ENCODE data around the gene ISX.

DNA sequence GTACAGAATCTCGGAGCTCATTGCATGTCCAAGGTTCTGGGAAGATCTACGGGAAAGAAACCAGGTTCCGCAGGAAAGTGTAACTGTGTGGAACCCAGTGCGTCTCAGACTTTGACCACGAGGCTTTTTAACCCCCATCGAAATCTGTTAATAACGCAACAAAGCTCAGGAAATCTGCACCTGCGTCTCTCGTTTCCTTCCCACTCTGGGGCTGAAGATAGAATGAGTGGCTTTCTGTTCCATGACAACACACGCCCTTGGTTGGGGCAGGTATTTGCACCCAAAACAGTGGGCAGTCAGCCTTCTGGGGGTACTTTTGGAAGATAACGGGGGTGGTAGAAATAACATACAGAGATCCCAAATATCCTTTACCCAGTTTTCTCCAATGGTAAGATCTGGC lies 38.5 kb downstream of the ISX start:
- TF ChIP-seq FOSB (CRISPR knock-in tag; IDR thresholded peaks at IDR 0.05) (no peak), BHLHE40 (IDR thresholded peaks at IDR 0.05; ENCODE audit: low read depth, low read length) (no peak), EP300 (IDR thresholded peaks at IDR 0.05) (no peak), ZFP36 (IDR thresholded peaks at IDR 0.05; ENCODE audit: borderline replicate concordance, partially characterized antibody) (no peak), POLR2AphosphoS2 (conservative IDR thresholded peaks at IDR 0.05; ENCODE audit: low read length) (no peak)
- TF ChIP-seq, protein P1, sequence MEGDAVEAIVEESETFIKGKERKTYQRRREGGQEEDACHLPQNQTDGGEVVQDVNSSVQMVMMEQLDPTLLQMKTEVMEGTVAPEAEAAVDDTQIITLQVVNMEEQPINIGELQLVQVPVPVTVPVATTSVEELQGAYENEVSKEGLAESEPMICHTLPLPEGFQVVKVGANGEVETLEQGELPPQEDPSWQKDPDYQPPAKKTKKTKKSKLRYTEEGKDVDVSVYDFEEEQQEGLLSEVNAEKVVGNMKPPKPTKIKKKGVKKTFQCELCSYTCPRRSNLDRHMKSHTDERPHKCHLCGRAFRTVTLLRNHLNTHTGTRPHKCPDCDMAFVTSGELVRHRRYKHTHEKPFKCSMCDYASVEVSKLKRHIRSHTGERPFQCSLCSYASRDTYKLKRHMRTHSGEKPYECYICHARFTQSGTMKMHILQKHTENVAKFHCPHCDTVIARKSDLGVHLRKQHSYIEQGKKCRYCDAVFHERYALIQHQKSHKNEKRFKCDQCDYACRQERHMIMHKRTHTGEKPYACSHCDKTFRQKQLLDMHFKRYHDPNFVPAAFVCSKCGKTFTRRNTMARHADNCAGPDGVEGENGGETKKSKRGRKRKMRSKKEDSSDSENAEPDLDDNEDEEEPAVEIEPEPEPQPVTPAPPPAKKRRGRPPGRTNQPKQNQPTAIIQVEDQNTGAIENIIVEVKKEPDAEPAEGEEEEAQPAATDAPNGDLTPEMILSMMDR (IDR thresholded peaks at IDR 0.05): no peak
